Neuronal stem cell (in vitro differentiated cells): ENCODE data around the gene FAM170A.

Experiments
- DNase-seq: peaks from one replicate; pipeline ENCODE4 v3.0.0-alpha.2; 2013; ENCODE audit warnings: low spot score
- H2AFZ ChIP-seq: one replicate; pipeline ENCODE4 v1.6.1; 2013; ENCODE audit warnings: mild to moderate bottlenecking, low read length, inconsistent platforms
- H2AK5ac ChIP-seq: 2 replicates; pipeline ENCODE4 v1.6.1; 2013; ENCODE audit warnings: low read depth, mild to moderate bottlenecking, inconsistent platforms, low read length, moderate library complexity, mixed read lengths
- H2BK120ac ChIP-seq: 2 replicates; pipeline ENCODE4 v1.6.1; 2013; ENCODE audit warnings: low read depth, mild to moderate bottlenecking, inconsistent platforms, low read length, moderate library complexity, mixed read lengths
- H2BK12ac ChIP-seq: one replicate; pipeline ENCODE4 v1.6.1; 2013; ENCODE audit warnings: low read length, inconsistent platforms
- H2BK15ac ChIP-seq: 2 replicates; pipeline ENCODE4 v1.6.1; 2013; ENCODE audit warnings: mild to moderate bottlenecking, low read length, inconsistent platforms, mixed read lengths
- H2BK5ac ChIP-seq: one replicate; pipeline ENCODE4 v1.6.1; 2013; ENCODE audit warnings: inconsistent platforms, mild to moderate bottlenecking, low read length, moderate library complexity
- H3K14ac ChIP-seq: one replicate; pipeline ENCODE4 v1.6.1; 2013; ENCODE audit warnings: low read length, inconsistent platforms
- H3K18ac ChIP-seq: 2 replicates; pipeline ENCODE4 v1.6.1; 2013; ENCODE audit warnings: low read length, inconsistent platforms
- H3K23ac ChIP-seq: 2 replicates; pipeline ENCODE4 v1.6.1; 2013; ENCODE audit warnings: low read depth, mild to moderate bottlenecking, mixed read lengths, low read length, inconsistent platforms; ENCODE audit not compliant: poor library complexity
- H3K27ac ChIP-seq: replicated peaks from 3 replicates; pipeline ENCODE4 v1.5.1; 2013; ENCODE audit warnings: low read length, inconsistent platforms
- H3K27me3 ChIP-seq, 3 experiments: 2 replicates each; pipeline ENCODE4 v1.6.1; 2013; ENCODE audit warnings: low read length in 3 of 3, mild to moderate bottlenecking in 2 of 3, inconsistent platforms in 1 of 3, low read depth in 1 of 3, mixed read lengths in 1 of 3, moderate library complexity in 1 of 3; ENCODE audit not compliant: control insufficient read depth in 3 of 3, insufficient read depth in 3 of 3
- H3K36me3 ChIP-seq, 2 donors: replicated peaks in 1 of 2; 2 replicates each; pipeline ENCODE4 v1.6.1; 2013; ENCODE audit warnings: low read length in 2 of 2; ENCODE audit not compliant: control insufficient read depth in 2 of 2, insufficient read depth in 2 of 2
- H3K4ac ChIP-seq: 2 replicates; pipeline ENCODE4 v1.6.1; 2013; ENCODE audit warnings: inconsistent platforms, mild to moderate bottlenecking, low read length, moderate library complexity
- H3K4me1 ChIP-seq, 2 donors: 1 replicate in 1 of 2; 2 replicates in 1 of 2; pipeline ENCODE4 v1.6.1; 2013; ENCODE audit warnings: low read length in 2 of 2, low read depth in 1 of 2; ENCODE audit not compliant: control insufficient read depth in 2 of 2, insufficient read depth in 1 of 2
- H3K4me2 ChIP-seq: one replicate; pipeline ENCODE4 v1.6.1; 2013; ENCODE audit warnings: mild to moderate bottlenecking, low read length, inconsistent platforms; ENCODE audit not compliant: insufficient read depth, poor library complexity, severe bottlenecking
- H3K4me3 ChIP-seq, 2 donors: 2 replicates each; pipeline ENCODE4 v1.5.1; 2013; ENCODE audit warnings: low read length in 2 of 2, mild to moderate bottlenecking in 2 of 2, inconsistent platforms in 1 of 2, moderate library complexity in 1 of 2
- H3K79me1 ChIP-seq: one replicate; pipeline ENCODE4 v1.6.1; 2013; ENCODE audit warnings: low read depth, mild to moderate bottlenecking, inconsistent platforms, low read length, moderate library complexity
- H3K9ac ChIP-seq: one replicate; pipeline ENCODE4 v1.6.1; 2013; ENCODE audit warnings: mild to moderate bottlenecking, low read depth, low read length, inconsistent platforms; ENCODE audit not compliant: poor library complexity
- H3K9me3 ChIP-seq, 2 donors: replicated peaks in 1 of 2; 2 replicates each; pipeline versions ENCODE3 to v1.6.1; 2013; ENCODE audit warnings: low read length in 2 of 2, mild to moderate bottlenecking in 2 of 2, inconsistent platforms in 1 of 2, low read depth in 1 of 2, mixed read lengths in 1 of 2, moderate library complexity in 1 of 2; ENCODE audit not compliant: control insufficient read depth in 2 of 2, insufficient read depth in 1 of 2
- H4K8ac ChIP-seq: one replicate; pipeline ENCODE4 v1.6.1; 2013; ENCODE audit warnings: low read depth, mild to moderate bottlenecking, inconsistent platforms, low read length, moderate library complexity
- H4K91ac ChIP-seq: one replicate; pipeline ENCODE4 v1.6.1; 2013; ENCODE audit warnings: low read length, low read depth, mild to moderate bottlenecking, inconsistent platforms; ENCODE audit not compliant: poor library complexity
- WGBS, 2 donors: extraction: QIAGEN DNeasy Blood & Tissue Kit; methylation state at CpG; one replicate each; pipeline ENCODE4 v1.1.7; 2013; ENCODE audit warnings: missing lambda C conversion rate in 2 of 2, mixed read lengths in 1 of 2; ENCODE audit not compliant: insufficient read length in 2 of 2, insufficient replicate concordance in 1 of 2; ENCODE audit errors: extremely low coverage in 2 of 2; 5-methylcytosine and 5-hydroxymethylcytosine counted together

The FAM170A gene

GRCh38 chr5:119656023-119656422 lies 26.7 kb downstream of the FAM170A start:
- Histone ChIP-seq H2BK15ac (no peak overlapping the region), H3K27me3 (no peaks in the 10 kb centered on the region), H2AK5ac (no peak overlapping the region), H3K9me3 (no peaks in the 10 kb centered on the region), H3K79me1 (no peaks in the 10 kb centered on the region), H3K4me3 (no peak overlapping the region), H2BK12ac (no peak overlapping the region), H2AFZ (no peak overlapping the region), H2BK120ac (no peak overlapping the region), H3K4ac (no peak overlapping the region), H3K18ac (no peak overlapping the region), H4K8ac (no peak overlapping the region), H3K14ac (no peak overlapping the region), H3K9ac (no peak overlapping the region), H4K91ac (no peak overlapping the region), H3K27ac (no peak overlapping the region), H3K36me3 (no peaks in the 10 kb centered on the region), H3K4me2 (no peak overlapping the region), H2BK5ac (no peak overlapping the region), H3K4me1 (no peaks in the 10 kb centered on the region), H3K23ac (no peak overlapping the region)
- DNase-seq: no peak

- Histone ChIP-seq H2BK120ac (no peak overlapping the region), H3K27me3 (no peaks in the 10 kb centered on the region), H3K27ac (no peak overlapping the region), H3K9me3 (no peaks in the 10 kb centered on the region), H4K8ac (no peak overlapping the region), H3K14ac (no peak overlapping the region), H3K79me1 (no peaks in the 10 kb centered on the region), H3K4me2 (no peak overlapping the region), H3K4me3 (no peak overlapping the region), H3K18ac (no peak overlapping the region), H3K9ac (no peak overlapping the region), H2AK5ac (no peak overlapping the region), H3K4ac (no peak overlapping the region), H3K4me1 (no peaks in the 10 kb centered on the region), H3K23ac (no peak overlapping the region), H2BK5ac (no peak overlapping the region), H4K91ac (no peak overlapping the region), H2BK12ac (no peak overlapping the region), H2AFZ (no peak overlapping the region), H3K36me3 (no peaks in the 10 kb centered on the region), H2BK15ac (no peak overlapping the region)
- no peak for DNase-seq
Measured at GRCh38 chr5:119666542-119666941, 37.2 kb downstream of the FAM170A start.

GRCh38 chr5:119678351-119679028 lies 49.1 kb downstream of the FAM170A start:
- Histone ChIP-seq H3K4me1 (no peaks in the 10 kb centered on the region), H4K8ac (no peak overlapping the region), H2AK5ac (no peak overlapping the region), H3K4ac (no peak overlapping the region), H4K91ac (no peak overlapping the region), H3K27me3 (no peaks in the 10 kb centered on the region), H2BK12ac (no peak overlapping the region), H3K23ac (no peak overlapping the region), H3K4me3 (no peak overlapping the region), H3K27ac (no peak overlapping the region), H2AFZ (no peak overlapping the region), H3K4me2 (no peak overlapping the region), H3K18ac (no peak overlapping the region), H3K79me1 (no peaks in the 10 kb centered on the region), H2BK15ac (no peak overlapping the region), H3K14ac (no peak overlapping the region), H3K9ac (no peak overlapping the region), H2BK5ac (no peak overlapping the region), H3K9me3 (no peaks in the 10 kb centered on the region), H2BK120ac (no peak overlapping the region), H3K36me3 (no peaks in the 10 kb centered on the region)
- no peak for DNase-seq
- 100% methylated on average over 1 of the region's 8 CpGs; no CpG with 5 or more reads in 1 of the 2 donors for WGBS, 2 donors

GRCh38 chr5:119680080-119680479 lies 50.7 kb downstream of the FAM170A start:
- Histone ChIP-seq H2BK15ac (no peak overlapping the region), H2BK12ac (no peak overlapping the region), H3K4me1 (no peaks in the 10 kb centered on the region), H3K18ac (peak overlapping the region; percentile 71), H3K23ac (peak overlapping the region; percentile 73), H2AK5ac (no peak overlapping the region), H2BK120ac (no peak overlapping the region), H3K9ac (no peak overlapping the region), H3K36me3 (no peaks in the 10 kb centered on the region), H3K14ac (no peak overlapping the region), H3K4ac (no peak overlapping the region), H3K27me3 (no peaks in the 10 kb centered on the region), H4K91ac (no peak overlapping the region), H2AFZ (no peak overlapping the region), H3K79me1 (no peaks in the 10 kb centered on the region), H3K4me2 (no peak overlapping the region), H2BK5ac (no peak overlapping the region), H3K27ac (no peak overlapping the region), H4K8ac (no peak overlapping the region), H3K4me3 (no peak overlapping the region), H3K9me3 (no peaks in the 10 kb centered on the region)
- WGBS, 2 donors: no CpG with 5 or more reads among the region's 12 CpGs
- DNase-seq: no peak
